ENCODE results near the gene NRXN2. TPM values are rescaled to one million over a fixed set of nuclear protein-coding genes. Genes with fewer than 3 reads are reported as not detected.

The NRXN2 gene
- total and polyA plus RNA-seq, 2 donors (not counting 3 experiments of a cell fraction or from before 2014, with no cell fraction given): not detected

- no peak for FAIRE-seq
- Histone ChIP-seq H3K27me3 (ENCODE audit: control insufficient read depth in 2 of 2, insufficient read depth in 2 of 2, low read length in 2 of 2) (peaks cover 9 to 15% of the 10 kb centered on the region in 2 experiments), H3K4me3 (replicated peaks in 1 of 3; ENCODE audit: insufficient read depth in 1 of 3, low read depth in 1 of 3, low read length in 3 of 3) (no peak overlapping the region), H3K36me3 (ENCODE audit: control insufficient read depth in 2 of 2, extremely low read depth in 1 of 2, insufficient read depth in 2 of 2, low read length in 2 of 2) (no peaks in the 10 kb centered on the region), H3K4me2 (ENCODE audit: insufficient read depth, low read length) (no peak overlapping the region), H3K9ac (replicated peaks; ENCODE audit: extremely low read depth, insufficient read depth, low read length) (no peak overlapping the region), H3K4me1 (ENCODE audit: control insufficient read depth, extremely low read depth, insufficient read depth, low read length) (no peaks in the 10 kb centered on the region), H3K9me1 (replicated peaks; ENCODE audit: control insufficient read depth, extremely low read depth, insufficient read depth, low read length) (no peaks in the 10 kb centered on the region), H4K20me1 (replicated peaks; ENCODE audit: control insufficient read depth, extremely low read depth, insufficient read depth, low read length) (no peaks in the 10 kb centered on the region), H3K79me2 (ENCODE audit: control insufficient read depth, insufficient read depth, low read length) (no peaks in the 10 kb centered on the region), H2AFZ (ENCODE audit: low read depth, low read length) (no peak overlapping the region), H3K9me3 (replicated peaks; ENCODE audit: control insufficient read depth, insufficient read depth, low read length) (no peaks in the 10 kb centered on the region), H3K27ac (ENCODE audit: insufficient read depth, low read depth, low read length) (no peak overlapping the region)
- no TSS peak for BruUV-seq (replicated peaks)
- dilution Hi-C loops (cut with MboI; ENCODE audit: extremely low pct_ligation_motif_present, low sequenced_read_pairs): no loop called here
- ChIA-PET CTCF (interaction anchor here (0.9 kb wide), 1 partner anchor 40 kb away, joined by 3 read pairs; no protein-coding TSS in a partner anchor), POLR2A (no interaction called here)
- DNase-seq (ENCODE audit: low read depth, low spot score): no peak
- intact Hi-C loops (cut with micrococcal nuclease): no loop called here
- TF ChIP-seq POLR2AphosphoS5 (IDR thresholded peaks at IDR 0.05; ENCODE audit: insufficient read depth, low read depth, low read length) (no peak), JUN (IDR thresholded peaks at IDR 0.05; ENCODE audit: borderline replicate concordance, insufficient read depth, insufficient read length, low read depth) (no peak), MYC (IDR thresholded peaks at IDR 0.05; ENCODE audit: low read depth, low read length) (no peak), POLR2A (IDR thresholded peaks at IDR 0.05; ENCODE audit: low read depth, low read length) (no peak), MAX (IDR thresholded peaks at IDR 0.05; ENCODE audit: insufficient read depth, insufficient read length) (no peak), EZH2 (IDR thresholded peaks at IDR 0.05; ENCODE audit: borderline replicate concordance, low read depth, low read length, severe bottlenecking) (no peak), GATA2 (IDR thresholded peaks at IDR 0.05; ENCODE audit: insufficient read depth, insufficient read length, low read depth, low read length) (no peak), FOS (IDR thresholded peaks at IDR 0.05; ENCODE audit: borderline replicate concordance, insufficient read depth, low read length) (no peak)
- TF ChIP-seq, protein P1, sequence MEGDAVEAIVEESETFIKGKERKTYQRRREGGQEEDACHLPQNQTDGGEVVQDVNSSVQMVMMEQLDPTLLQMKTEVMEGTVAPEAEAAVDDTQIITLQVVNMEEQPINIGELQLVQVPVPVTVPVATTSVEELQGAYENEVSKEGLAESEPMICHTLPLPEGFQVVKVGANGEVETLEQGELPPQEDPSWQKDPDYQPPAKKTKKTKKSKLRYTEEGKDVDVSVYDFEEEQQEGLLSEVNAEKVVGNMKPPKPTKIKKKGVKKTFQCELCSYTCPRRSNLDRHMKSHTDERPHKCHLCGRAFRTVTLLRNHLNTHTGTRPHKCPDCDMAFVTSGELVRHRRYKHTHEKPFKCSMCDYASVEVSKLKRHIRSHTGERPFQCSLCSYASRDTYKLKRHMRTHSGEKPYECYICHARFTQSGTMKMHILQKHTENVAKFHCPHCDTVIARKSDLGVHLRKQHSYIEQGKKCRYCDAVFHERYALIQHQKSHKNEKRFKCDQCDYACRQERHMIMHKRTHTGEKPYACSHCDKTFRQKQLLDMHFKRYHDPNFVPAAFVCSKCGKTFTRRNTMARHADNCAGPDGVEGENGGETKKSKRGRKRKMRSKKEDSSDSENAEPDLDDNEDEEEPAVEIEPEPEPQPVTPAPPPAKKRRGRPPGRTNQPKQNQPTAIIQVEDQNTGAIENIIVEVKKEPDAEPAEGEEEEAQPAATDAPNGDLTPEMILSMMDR (IDR thresholded peaks at IDR 0.05; ENCODE audit: extremely low read depth in 1 of 2, insufficient read depth in 1 of 2, low read depth in 1 of 2, low read length in 2 of 2): no peak
Measured at GRCh38 chr11:64611176-64611575, 111.8 kb downstream of the NRXN2 start.

All from endothelial cell of umbilical vein (primary cell).